ENCODE data around the gene TMEM132C. TPM values are rescaled to one million over a fixed set of nuclear protein-coding genes. Genes with fewer than 3 reads are reported as not detected.

Gene TMEM132C
- total and polyA plus RNA-seq, 2 donors (not counting 1 experiment from before 2014, with no cell fraction given), result not detected

GRCh38 chr12:128513831-128514230, 246.9 kb downstream of the TMEM132C start:
- Histone ChIP-seq H3K36me3 (replicated peaks in 1 of 2; ENCODE audit: control extremely low read depth in 1 of 2, control insufficient read depth in 1 of 2, extremely low read depth in 1 of 2, insufficient read depth in 2 of 2, low read length in 1 of 2) (no peaks in the 10 kb centered on the region), H3K4me3 (ENCODE audit: control extremely low read depth in 1 of 5, extremely low read depth in 1 of 5, insufficient read depth in 1 of 5, low read depth in 2 of 5, low read length in 4 of 5) (no peak overlapping the region), H3K4me1 (ENCODE audit: control insufficient read depth in 2 of 2, insufficient read depth in 2 of 2, low read length in 2 of 2) (no peaks in the 10 kb centered on the region), H3K9me3 (ENCODE audit: control extremely low read depth in 1 of 3, control insufficient read depth in 2 of 3, insufficient read depth in 1 of 3, low read length in 2 of 3) (peaks cover 0 to 41% (median 0%) of the 10 kb centered on the region in 3 donors), H2AFZ (ENCODE audit: insufficient read depth, low read depth, low read length, poor library complexity, severe bottlenecking) (no peak overlapping the region), H4K20me1 (ENCODE audit: control insufficient read depth, insufficient read depth, low read length, poor library complexity, severe bottlenecking) (no peaks in the 10 kb centered on the region), H3K9ac (ENCODE audit: low read length) (no peak overlapping the region), H3K4me2 (replicated peaks; ENCODE audit: low read depth, low read length, poor library complexity, severe bottlenecking) (no peak overlapping the region), H3K79me2 (ENCODE audit: control insufficient read depth, insufficient read depth, low read length) (no peaks in the 10 kb centered on the region), H3K27me3 (replicated peaks in 1 of 4; ENCODE audit: control extremely low read depth in 1 of 4, control insufficient read depth in 3 of 4, insufficient read depth in 4 of 4, low read length in 3 of 4) (no peaks in the 10 kb centered on the region), H3K27ac (ENCODE audit: low read length in 2 of 2) (no peak overlapping the region)
- intact Hi-C loops (cut with micrococcal nuclease), result no loop called here
- ATAC-seq (ENCODE audit: low read depth) (no peak), DNase-seq (no peak)
- Mint-ChIP-seq H3K27me3 (no peaks in the 10 kb centered on the region), H3K4me1 (no peaks in the 10 kb centered on the region), H3K4me3 (no peak overlapping the region), H3K9me3 (ENCODE audit: insufficient read depth) (peaks cover 2% of the 10 kb centered on the region), H3K27ac (no peak overlapping the region)
- TF ChIP-seq EZH2 (IDR thresholded peaks at IDR 0.05; ENCODE audit: borderline replicate concordance, insufficient read depth, low read depth, low read length, poor library complexity, severe bottlenecking), result no peak
- TF ChIP-seq, protein P1, sequence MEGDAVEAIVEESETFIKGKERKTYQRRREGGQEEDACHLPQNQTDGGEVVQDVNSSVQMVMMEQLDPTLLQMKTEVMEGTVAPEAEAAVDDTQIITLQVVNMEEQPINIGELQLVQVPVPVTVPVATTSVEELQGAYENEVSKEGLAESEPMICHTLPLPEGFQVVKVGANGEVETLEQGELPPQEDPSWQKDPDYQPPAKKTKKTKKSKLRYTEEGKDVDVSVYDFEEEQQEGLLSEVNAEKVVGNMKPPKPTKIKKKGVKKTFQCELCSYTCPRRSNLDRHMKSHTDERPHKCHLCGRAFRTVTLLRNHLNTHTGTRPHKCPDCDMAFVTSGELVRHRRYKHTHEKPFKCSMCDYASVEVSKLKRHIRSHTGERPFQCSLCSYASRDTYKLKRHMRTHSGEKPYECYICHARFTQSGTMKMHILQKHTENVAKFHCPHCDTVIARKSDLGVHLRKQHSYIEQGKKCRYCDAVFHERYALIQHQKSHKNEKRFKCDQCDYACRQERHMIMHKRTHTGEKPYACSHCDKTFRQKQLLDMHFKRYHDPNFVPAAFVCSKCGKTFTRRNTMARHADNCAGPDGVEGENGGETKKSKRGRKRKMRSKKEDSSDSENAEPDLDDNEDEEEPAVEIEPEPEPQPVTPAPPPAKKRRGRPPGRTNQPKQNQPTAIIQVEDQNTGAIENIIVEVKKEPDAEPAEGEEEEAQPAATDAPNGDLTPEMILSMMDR (IDR thresholded peaks at IDR 0.05), result no peak
- ChIA-PET CTCF (no interaction called here), POLR2A (no interaction called here)
- 81% methylated on average over 5 of the region's 6 CpGs for WGBS (ENCODE audit: insufficient coverage)

GRCh38 chr12:128518644-128519043, 251.7 kb downstream of the TMEM132C start:
- no peaks in the 10 kb centered on the region for H3K4me1 ChIP-seq (ENCODE audit: control insufficient read depth in 2 of 2, insufficient read depth in 2 of 2, low read length in 2 of 2)
- Mint-ChIP-seq H3K9me3 (ENCODE audit: insufficient read depth) (peaks cover 7% of the 10 kb centered on the region), H3K27ac (no peak overlapping the region), H3K4me1 (no peaks in the 10 kb centered on the region), H3K4me3 (no peak overlapping the region), H3K27me3 (no peaks in the 10 kb centered on the region)
- H3K9me3 ChIP-seq (ENCODE audit: control extremely low read depth in 1 of 3, control insufficient read depth in 2 of 3, insufficient read depth in 1 of 3, low read length in 2 of 3), result peaks cover 0 to 20% (median 0%) of the 10 kb centered on the region in 3 donors
- H3K79me2 ChIP-seq (ENCODE audit: control insufficient read depth, insufficient read depth, low read length), result no peaks in the 10 kb centered on the region
- no peak overlapping the region for H3K4me2 ChIP-seq (replicated peaks; ENCODE audit: low read depth, low read length, poor library complexity, severe bottlenecking)
- ATAC-seq (ENCODE audit: low read depth), result no peak
- POLR2A ChIA-PET, result no interaction called here
- H3K27me3 ChIP-seq (replicated peaks in 1 of 4; ENCODE audit: control extremely low read depth in 1 of 4, control insufficient read depth in 3 of 4, insufficient read depth in 4 of 4, low read length in 3 of 4), result no peaks in the 10 kb centered on the region
- H3K27ac ChIP-seq (ENCODE audit: low read length in 2 of 2), result no peak overlapping the region
- no peak overlapping the region for H3K4me3 ChIP-seq (ENCODE audit: control extremely low read depth in 1 of 5, extremely low read depth in 1 of 5, insufficient read depth in 1 of 5, low read depth in 2 of 5, low read length in 4 of 5)
- no peak for DNase-seq
- no peaks in the 10 kb centered on the region for H4K20me1 ChIP-seq (ENCODE audit: control insufficient read depth, insufficient read depth, low read length, poor library complexity, severe bottlenecking)
- intact Hi-C loops (cut with micrococcal nuclease), result no loop called here
- H3K9ac ChIP-seq (ENCODE audit: low read length), result no peak overlapping the region
- no peak overlapping the region for H2AFZ ChIP-seq (ENCODE audit: insufficient read depth, low read depth, low read length, poor library complexity, severe bottlenecking)
- H3K36me3 ChIP-seq (replicated peaks in 1 of 2; ENCODE audit: control extremely low read depth in 1 of 2, control insufficient read depth in 1 of 2, extremely low read depth in 1 of 2, insufficient read depth in 2 of 2, low read length in 1 of 2), result no peaks in the 10 kb centered on the region
- TF ChIP-seq, protein P1 (IDR thresholded peaks at IDR 0.05), result no peak
- no peak for TF ChIP-seq EZH2 (IDR thresholded peaks at IDR 0.05; ENCODE audit: borderline replicate concordance, insufficient read depth, low read depth, low read length, poor library complexity, severe bottlenecking)
- WGBS (ENCODE audit: insufficient coverage), result no CpG with 5 or more reads among the region's 4 CpGs
- CTCF ChIA-PET, result no interaction called here

Data from B cell (primary cell).